ENCODE data around the gene KIAA1755. TPM values are rescaled to one million over a fixed set of nuclear protein-coding genes. Genes with fewer than 3 reads are reported as not detected.

The KIAA1755 gene
- polyA plus RNA-seq, 1 of the 3 experiments (the other 2 are of a cell fraction) = 0.54 TPM

DNA sequence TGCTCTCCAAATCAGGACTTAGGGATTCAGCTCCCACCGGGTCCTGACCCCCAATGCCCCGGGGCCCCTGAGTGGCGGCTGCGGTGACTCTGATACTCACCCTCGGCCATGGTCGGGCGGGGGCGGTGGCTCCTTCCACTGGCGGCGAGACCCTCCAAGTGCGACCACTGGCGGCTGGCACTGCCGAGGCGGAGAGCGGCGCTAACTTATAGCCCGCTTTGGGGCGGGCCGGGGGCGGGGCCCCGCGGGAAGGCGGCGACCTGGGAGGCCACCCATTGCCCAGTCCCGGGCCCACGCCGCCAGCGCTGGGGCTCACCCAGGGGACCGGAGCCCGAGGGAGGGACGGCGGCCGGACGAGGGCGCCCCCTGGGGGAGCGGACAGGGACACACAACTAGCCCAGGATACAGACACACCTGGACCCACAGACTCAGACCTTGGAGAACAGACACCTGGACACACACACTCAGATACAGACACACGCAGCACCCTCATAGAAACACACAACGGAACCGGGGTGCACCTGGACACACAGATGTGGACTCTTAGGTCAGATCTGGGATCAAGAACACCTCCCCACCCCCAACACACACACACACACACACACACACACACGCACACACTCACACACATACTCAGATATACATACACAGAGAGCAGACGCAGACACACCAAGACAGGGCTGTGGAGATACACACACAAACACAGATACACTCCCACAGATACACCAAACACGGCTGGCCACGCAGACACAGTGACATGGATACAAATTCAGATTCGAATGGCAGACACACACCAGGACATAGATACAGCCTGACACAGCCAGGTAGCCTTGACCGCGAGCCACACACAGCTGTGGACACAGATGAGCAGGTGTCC is 95.2 kb downstream of the KIAA1755 start, which contains the start of gene TGM2 (continued):
- peak; percentile 81 for TF ChIP-seq POLR2AphosphoS5 (IDR thresholded peaks at IDR 0.05; ENCODE audit: low read depth, low read length)
- no peak for TF ChIP-seq EP300 (IDR thresholded peaks at IDR 0.05; ENCODE audit: borderline replicate concordance in 1 of 2, low read depth in 1 of 2, low read length in 1 of 2)
- TF ChIP-seq, protein P1, sequence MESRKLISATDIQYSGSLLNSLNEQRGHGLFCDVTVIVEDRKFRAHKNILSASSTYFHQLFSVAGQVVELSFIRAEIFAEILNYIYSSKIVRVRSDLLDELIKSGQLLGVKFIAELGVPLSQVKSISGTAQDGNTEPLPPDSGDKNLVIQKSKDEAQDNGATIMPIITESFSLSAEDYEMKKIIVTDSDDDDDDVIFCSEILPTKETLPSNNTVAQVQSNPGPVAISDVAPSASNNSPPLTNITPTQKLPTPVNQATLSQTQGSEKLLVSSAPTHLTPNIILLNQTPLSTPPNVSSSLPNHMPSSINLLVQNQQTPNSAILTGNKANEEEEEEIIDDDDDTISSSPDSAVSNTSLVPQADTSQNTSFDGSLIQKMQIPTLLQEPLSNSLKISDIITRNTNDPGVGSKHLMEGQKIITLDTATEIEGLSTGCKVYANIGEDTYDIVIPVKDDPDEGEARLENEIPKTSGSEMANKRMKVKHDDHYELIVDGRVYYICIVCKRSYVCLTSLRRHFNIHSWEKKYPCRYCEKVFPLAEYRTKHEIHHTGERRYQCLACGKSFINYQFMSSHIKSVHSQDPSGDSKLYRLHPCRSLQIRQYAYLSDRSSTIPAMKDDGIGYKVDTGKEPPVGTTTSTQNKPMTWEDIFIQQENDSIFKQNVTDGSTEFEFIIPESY (IDR thresholded peaks at IDR 0.05; ENCODE audit: borderline replicate concordance, low read depth) = no peak

DNA sequence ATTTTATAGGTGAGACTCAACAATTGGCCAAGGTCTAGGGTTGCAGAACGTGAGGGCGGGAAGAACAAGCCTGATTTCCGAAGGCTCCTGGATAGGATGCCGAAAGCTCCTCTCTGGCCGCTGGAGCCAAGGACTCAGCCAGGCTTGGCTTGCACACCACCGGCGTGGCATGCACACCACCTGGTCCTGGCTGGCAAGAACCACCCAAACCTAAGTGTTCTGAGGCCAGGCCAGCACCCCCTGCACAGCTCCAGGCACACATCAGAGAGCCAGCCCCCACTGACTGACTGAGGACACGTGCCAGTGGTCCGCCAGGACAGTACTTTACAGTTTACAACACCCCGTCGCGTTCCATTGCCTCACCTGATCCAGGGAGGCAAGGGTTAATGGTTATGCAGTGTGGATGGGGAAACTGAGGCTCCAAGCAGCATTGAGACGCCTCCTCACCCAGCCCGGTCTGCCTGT is 95.9 kb downstream of the KIAA1755 start:
- Histone ChIP-seq H3K27ac (ENCODE audit: low read depth in 2 of 2, low read length in 1 of 2) (peak overlapping the region in 1 of 2 experiments; percentile 58; a peak in 2 of 4 replicates), H3K79me2 (ENCODE audit: insufficient read depth) (peaks cover 56% of the 10 kb centered on the region), H3K36me3 (replicated peaks in 1 of 2; ENCODE audit: control insufficient read depth in 1 of 2, insufficient read depth in 2 of 2, low read length in 1 of 2) (peaks cover 15 to 24% of the 10 kb centered on the region in 2 experiments), H3K9me2 (no peaks in the 10 kb centered on the region), H3K27me3 (ENCODE audit: insufficient read depth) (no peaks in the 10 kb centered on the region), H4K20me1 (ENCODE audit: insufficient read depth) (no peaks in the 10 kb centered on the region), H3K4me1 (ENCODE audit: control insufficient read depth in 1 of 2, insufficient read depth in 2 of 2, low read depth in 1 of 2, low read length in 1 of 2) (peaks cover 36 to 40% of the 10 kb centered on the region in 2 experiments; a peak in 3 of 4 replicates), H3K4me3 (ENCODE audit: low read depth in 2 of 2, low read length in 1 of 2) (peak overlapping the region; percentile 58 to 77), H3K4me2 (peak overlapping the region; percentile 91), H2AFZ (ENCODE audit: low read depth) (no peak overlapping the region), H3K9me3 (no peaks in the 10 kb centered on the region), H3F3A (replicated peaks; ENCODE audit: insufficient read depth) (peaks cover 47% of the 10 kb centered on the region), H3K9ac (peak overlapping the region; percentile 70)
- WGBS (ENCODE audit: low lambda C conversion rate) = 85% methylated on average over 3 of the region's 14 CpGs
- no peak for TF ChIP-seq JUND (IDR thresholded peaks at IDR 0.05)
- no peak for TF ChIP-seq MEF2A (IDR thresholded peaks at IDR 0.05; ENCODE audit: borderline replicate concordance, low read depth)
- no peak for TF ChIP-seq SMC3 (IDR thresholded peaks at IDR 0.05; ENCODE audit: low read depth, low read length)
- TF ChIP-seq, protein P2, sequence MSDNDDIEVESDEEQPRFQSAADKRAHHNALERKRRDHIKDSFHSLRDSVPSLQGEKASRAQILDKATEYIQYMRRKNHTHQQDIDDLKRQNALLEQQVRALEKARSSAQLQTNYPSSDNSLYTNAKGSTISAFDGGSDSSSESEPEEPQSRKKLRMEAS (IDR thresholded peaks at IDR 0.05; ENCODE audit: low read depth) = no peak
- TF ChIP-seq RFX5 (IDR thresholded peaks at IDR 0.05; ENCODE audit: low read length) = no peak
- no peak for TF ChIP-seq EZH2phosphoT487 (IDR thresholded peaks at IDR 0.05; ENCODE audit: borderline replicate concordance, low read depth)
- TF ChIP-seq, protein P3, sequence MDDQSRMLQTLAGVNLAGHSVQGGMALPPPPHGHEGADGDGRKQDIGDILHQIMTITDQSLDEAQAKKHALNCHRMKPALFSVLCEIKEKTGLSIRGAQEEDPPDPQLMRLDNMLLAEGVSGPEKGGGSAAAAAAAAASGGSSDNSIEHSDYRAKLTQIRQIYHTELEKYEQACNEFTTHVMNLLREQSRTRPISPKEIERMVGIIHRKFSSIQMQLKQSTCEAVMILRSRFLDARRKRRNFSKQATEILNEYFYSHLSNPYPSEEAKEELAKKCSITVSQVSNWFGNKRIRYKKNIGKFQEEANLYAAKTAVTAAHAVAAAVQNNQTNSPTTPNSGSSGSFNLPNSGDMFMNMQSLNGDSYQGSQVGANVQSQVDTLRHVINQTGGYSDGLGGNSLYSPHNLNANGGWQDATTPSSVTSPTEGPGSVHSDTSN (IDR thresholded peaks at IDR 0.05) = no peak
- TF ChIP-seq, protein P4, sequence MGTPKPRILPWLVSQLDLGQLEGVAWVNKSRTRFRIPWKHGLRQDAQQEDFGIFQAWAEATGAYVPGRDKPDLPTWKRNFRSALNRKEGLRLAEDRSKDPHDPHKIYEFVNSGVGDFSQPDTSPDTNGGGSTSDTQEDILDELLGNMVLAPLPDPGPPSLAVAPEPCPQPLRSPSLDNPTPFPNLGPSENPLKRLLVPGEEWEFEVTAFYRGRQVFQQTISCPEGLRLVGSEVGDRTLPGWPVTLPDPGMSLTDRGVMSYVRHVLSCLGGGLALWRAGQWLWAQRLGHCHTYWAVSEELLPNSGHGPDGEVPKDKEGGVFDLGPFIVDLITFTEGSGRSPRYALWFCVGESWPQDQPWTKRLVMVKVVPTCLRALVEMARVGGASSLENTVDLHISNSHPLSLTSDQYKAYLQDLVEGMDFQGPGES (IDR thresholded peaks at IDR 0.05; ENCODE audit: low read depth, low read length) = no peak
- TF ChIP-seq, protein P5, sequence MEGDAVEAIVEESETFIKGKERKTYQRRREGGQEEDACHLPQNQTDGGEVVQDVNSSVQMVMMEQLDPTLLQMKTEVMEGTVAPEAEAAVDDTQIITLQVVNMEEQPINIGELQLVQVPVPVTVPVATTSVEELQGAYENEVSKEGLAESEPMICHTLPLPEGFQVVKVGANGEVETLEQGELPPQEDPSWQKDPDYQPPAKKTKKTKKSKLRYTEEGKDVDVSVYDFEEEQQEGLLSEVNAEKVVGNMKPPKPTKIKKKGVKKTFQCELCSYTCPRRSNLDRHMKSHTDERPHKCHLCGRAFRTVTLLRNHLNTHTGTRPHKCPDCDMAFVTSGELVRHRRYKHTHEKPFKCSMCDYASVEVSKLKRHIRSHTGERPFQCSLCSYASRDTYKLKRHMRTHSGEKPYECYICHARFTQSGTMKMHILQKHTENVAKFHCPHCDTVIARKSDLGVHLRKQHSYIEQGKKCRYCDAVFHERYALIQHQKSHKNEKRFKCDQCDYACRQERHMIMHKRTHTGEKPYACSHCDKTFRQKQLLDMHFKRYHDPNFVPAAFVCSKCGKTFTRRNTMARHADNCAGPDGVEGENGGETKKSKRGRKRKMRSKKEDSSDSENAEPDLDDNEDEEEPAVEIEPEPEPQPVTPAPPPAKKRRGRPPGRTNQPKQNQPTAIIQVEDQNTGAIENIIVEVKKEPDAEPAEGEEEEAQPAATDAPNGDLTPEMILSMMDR (IDR thresholded peaks at IDR 0.05) = no peak
- TF ChIP-seq NFIC (IDR thresholded peaks at IDR 0.05; ENCODE audit: borderline replicate concordance) = no peak
- no peak for TF ChIP-seq MXI1 (IDR thresholded peaks at IDR 0.05; ENCODE audit: low read depth, low read length)
- ChIA-PET POLR2A (no interaction called here), CTCF (interaction anchor here (0.8 to 3.2 kb wide), 30 partner anchors 9 to 109 kb away, joined by 3 to 26 read pairs (median 4); no protein-coding TSS in a partner anchor)
- DNase-seq = no peak

Measured in SK-N-SH (cell line).